Measurements from ENCODE around the gene LNP1.
"Not testable (repeated sequence)": the region's sequence is repeated elsewhere in the genome, so short reads cannot be mapped to it uniquely, and the experiment has no call there.

The LNP1 gene

GRCh38 chr3:100400780-100401673 is at the start of gene LNP1, which contains the start of gene TOMM70:
TSS of gene LNP1 (plus strand) at chr3:100401539. CDS start at chr3:100429730, 28,191 bp downstream.
TSS of gene TOMM70 (minus strand) at chr3:100401089. CDS start at chr3:100400949, 140 bp downstream.
- DNase-seq (ENCODE audit: low spot score) = peak; percentile 97

DNA sequence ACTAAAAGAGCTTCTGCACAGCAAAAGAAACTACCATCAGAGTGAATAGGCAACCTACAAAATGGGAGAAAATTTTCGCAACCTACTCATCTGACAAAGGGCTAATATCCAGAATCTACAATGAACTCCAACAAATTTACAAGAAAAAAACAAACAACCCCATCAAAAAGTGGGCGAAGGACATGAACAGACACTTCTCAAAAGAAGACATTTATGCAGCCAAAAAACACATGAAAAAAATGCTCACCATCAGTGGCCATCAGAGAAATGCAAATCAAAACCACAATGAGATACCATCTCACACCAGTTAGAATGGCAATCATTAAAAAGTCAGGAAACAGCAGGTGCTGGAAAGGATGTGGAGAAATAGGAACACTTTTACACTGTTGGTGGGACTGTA is 49.6 kb upstream of the LNP1 start:
- DNase-seq (ENCODE audit: low spot score) = not testable (repeated sequence)

DNA sequence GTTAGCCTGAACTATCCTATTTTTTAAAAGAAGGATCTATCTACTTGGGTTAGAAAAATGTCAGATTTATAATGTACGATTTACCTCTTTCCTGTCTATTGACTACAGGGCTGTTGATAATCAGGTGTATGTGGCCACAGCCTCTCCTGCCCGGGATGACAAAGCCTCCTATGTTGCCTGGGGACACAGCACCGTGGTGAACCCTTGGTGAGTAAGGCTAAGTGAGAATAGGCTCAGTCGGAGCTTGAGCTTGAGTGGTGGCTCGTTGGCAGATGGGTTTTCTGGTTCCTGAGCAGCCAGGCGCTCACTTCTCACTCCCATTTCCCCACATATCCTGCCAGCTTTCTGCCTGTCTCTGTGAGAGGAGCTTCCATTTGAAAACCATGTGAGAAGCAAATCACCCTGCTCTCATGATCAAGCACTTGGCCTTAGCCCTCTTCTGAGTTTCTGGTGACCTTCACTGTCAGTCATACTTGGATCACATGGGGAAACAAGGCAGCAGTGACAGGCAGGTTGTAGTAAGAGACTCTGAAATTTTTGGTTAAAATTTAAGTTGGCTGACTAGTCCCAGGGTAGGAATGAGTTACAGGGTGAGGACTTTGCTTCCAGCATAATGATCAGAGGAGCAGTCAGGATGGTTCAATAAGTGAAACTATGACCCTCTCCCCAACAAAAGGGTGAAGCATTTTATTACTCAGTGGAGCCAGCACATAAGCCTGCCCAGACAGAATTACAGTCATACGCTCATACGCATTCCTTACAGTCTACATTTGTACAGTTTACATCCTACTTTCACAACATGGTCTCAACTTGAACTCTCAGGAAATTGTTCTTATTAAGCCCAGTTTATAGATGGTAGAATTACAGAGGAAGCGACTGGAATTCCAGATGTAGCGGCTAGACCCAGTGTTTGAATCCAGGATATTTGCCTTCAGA is 48.8 kb upstream of the LNP1 start:
- no peak for DNase-seq (ENCODE audit: low spot score)

DNA sequence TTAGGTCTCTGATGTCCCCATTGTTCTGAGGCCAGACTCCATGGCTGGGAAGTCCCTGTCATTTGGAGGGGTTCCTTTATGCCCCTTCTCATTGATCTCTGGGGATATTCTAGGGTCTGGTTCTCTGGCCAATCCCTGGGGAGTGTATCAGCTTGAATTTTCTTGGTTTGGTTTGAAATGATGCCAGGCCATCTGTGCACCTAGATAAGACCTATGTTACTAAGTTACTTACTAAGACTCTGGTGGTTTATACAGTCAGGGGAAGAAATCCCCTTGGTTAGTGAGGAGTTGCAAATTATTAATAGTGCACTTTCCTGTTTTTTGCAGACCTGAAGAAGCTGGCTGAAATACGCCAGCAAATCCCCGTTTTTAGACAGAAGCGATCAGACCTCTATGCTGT is 46.5 kb upstream of the LNP1 start:
- DNase-seq (ENCODE audit: low spot score) = no peak

GRCh38 chr3:100358413-100358812 is 42.9 kb upstream of the LNP1 start:
- no peak for DNase-seq (ENCODE audit: low spot score)

DNA sequence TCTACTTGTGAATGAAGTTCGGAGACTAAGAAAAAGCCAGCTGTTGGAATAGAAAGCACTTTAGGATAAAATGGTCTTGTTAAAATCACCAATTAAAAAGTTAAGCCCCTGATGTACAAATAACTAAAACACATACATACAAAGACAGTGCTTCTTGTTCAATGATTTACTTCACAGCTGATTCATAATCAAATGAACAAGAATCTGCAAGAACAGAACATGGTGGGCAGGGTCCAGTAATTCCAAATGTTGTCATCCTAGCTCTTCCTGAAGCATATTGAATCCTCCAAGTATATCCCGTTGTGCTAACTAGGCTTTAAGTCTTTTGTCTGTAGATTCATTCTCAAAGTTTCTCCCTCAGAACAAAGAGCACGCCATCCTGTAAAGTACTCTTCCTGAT is 42.3 kb upstream of the LNP1 start:
- DNase-seq (ENCODE audit: low spot score) = no peak

GRCh38 chr3:100360757-100361496 is 40.4 kb upstream of the LNP1 start:
- DNase-seq (ENCODE audit: low spot score) = no peak

GRCh38 chr3:100361897-100362296 is 39.4 kb upstream of the LNP1 start:
- DNase-seq (ENCODE audit: low spot score) = no peak

- DNase-seq (ENCODE audit: low spot score) = no peak
These were observed 36.9 kb upstream of the LNP1 start for GRCh38 chr3:100364421-100364820.

GRCh38 chr3:100366424-100366823 is 34.9 kb upstream of the LNP1 start:
- no peak for DNase-seq (ENCODE audit: low spot score)

- no peak for DNase-seq (ENCODE audit: low spot score)
These were observed 32.9 kb upstream of the LNP1 start for GRCh38 chr3:100368441-100368840.

GRCh38 chr3:100370756-100371155 is 30.6 kb upstream of the LNP1 start:
- DNase-seq (ENCODE audit: low spot score) = no peak

DNA sequence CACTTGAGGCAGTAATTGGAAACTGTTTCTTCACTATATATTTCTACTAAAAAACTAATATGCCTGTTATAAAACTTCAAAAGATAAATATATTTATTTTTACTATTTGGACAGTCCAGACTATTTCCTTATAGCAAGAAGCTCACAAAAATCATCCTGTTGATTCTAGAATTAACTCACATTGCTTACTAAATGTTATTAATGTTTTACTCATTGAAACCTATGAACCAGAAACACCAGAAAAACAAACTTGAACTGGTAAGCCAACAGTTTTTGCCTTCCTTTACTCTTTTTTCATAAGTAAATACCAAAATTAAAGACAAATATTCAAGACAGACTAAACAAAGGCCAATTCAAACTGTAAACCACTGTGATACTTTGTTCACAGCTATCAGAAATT is 26.8 kb upstream of the LNP1 start:
- DNase-seq (ENCODE audit: low spot score) = no peak

GRCh38 chr3:100376301-100376700 is 25.0 kb upstream of the LNP1 start:
- DNase-seq (ENCODE audit: low spot score) = no peak

DNA sequence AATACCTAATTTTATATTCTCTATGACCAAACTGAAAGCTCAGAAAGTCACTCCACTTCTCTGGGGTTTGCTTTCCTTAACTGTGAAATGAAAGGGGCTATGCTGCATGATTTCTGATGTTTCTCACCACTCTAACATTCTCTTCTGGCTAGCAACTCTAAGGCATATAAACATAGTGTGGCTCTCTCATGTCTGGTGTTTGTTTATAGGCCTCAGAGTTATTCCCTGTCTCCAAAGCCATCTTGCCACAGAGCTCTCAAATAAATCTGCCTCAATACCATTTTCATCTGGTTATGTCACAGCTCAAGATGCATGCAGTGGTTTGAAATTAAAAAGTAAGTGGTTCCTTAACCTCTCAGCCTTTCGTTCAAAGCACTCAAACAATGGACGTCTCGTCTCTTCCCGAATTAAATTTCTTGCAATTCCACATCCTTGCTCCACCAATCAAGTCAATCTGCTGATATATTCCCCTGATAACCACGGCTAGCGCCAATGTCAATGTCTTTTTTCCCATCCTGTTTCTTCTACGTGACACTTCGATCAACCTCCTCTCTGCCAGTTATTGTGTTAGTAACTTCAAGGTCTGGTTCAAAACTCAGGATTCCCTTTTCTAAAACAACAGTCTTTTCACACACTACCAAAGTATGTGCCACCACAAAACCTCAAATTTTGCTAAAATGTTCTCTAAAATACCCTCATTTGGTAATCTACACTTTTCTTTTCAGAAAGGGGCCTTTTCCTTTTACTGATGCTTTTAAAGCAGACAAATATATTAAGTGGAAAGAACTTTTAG is 16.4 kb upstream of the LNP1 start:
- no peak for DNase-seq (ENCODE audit: low spot score)

- DNase-seq (ENCODE audit: low spot score) = no peak
These were observed 14.8 kb upstream of the LNP1 start for GRCh38 chr3:100386437-100387074.

GRCh38 chr3:100389025-100389424 is 12.3 kb upstream of the LNP1 start:
- no peak for DNase-seq (ENCODE audit: low spot score)

GRCh38 chr3:100395679-100396431 is 5.5 kb upstream of the LNP1 start:
- no peak for DNase-seq (ENCODE audit: low spot score)

DNA sequence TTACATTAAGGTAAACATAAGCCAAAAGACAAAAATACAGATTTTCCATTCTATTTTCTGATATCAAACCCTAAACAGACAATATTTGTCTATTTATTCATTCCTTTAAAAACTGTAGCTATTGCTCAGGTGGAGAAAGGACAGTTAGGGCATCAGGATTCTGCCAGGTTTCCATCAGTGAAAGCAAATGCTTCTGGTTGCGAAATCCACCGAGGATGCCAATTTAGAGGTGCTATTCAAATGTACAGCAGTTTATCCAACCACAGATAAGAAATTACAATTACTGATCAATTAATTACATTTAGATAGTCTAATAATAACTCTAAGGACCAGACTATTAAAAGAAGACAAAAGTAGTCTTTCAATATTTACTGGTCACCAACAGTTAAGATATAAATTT is 4.4 kb upstream of the LNP1 start:
- DNase-seq (ENCODE audit: low spot score) = no peak
